HG03521 (cell line): ENCODE results near the gene CDH13.

ENCODE experiments used
- ATAC-seq: cut with Tn5 transposase; IDR thresholded peaks from one replicate; pipeline ENCODE4 v1.9.1; 2021; ENCODE audit warnings: mild to moderate bottlenecking, moderate library complexity; ENCODE audit not compliant: unreplicated experiment

The CDH13 gene

GRCh38 chr16:82772215-82772614, 145.4 kb downstream of the CDH13 start:
- ATAC-seq, result no peak

DNA sequence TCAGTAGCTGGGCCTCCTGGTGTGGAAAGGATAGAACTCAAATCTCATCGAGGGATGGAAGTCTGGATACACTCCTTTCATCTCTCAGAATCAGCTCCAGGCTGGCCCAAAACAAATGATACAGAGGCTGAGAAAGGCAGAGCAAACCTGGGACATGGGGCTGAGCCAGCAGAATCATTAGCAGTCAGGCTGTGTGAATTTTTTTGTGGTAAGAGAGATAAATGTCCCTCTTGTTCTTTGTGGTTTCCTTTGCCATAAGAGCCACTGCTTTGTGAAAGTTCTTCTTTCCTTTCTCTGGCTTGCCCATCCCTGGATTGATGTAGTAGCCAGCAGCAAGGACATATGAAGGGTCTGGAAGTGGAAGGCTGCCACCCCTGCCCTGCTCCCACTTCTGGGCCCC, 146.2 kb downstream of the CDH13 start:
- ATAC-seq, result no peak

GRCh38 chr16:82776470-82777146, 149.8 kb downstream of the CDH13 start:
- ATAC-seq, result no peak

GRCh38 chr16:82782715-82783251, 156.0 kb downstream of the CDH13 start:
- no peak for ATAC-seq

DNA sequence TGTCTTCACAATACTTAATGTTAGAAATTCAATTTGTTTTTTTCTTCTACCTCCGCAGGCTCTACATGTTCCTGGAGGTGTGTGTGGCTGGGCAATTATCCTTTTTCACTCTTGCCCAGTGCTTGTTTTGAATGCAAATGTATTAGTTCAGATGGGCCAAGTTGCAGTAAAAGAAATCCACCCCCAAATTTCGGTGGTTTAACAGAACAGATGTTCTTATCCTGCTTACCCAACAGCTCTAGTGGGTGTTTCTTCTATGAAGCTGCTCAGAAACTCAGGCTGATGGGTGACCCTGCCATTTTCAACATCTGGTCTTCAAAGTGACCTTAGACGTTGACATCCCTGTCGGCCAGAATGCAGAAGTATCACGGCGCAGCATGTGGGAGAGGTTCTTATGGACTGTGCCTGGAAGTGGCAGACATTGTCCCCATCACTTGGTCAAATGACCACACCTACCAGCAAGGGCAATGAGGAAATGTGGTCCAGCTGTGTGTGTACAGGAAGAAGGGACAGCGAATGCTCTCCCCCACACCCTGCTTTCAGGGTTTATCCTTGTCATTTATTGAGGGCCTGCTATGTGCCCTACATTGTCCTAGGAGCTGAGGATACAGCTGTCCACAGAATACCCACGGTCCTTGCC, 157.3 kb downstream of the CDH13 start:
- ATAC-seq, result no peak

DNA sequence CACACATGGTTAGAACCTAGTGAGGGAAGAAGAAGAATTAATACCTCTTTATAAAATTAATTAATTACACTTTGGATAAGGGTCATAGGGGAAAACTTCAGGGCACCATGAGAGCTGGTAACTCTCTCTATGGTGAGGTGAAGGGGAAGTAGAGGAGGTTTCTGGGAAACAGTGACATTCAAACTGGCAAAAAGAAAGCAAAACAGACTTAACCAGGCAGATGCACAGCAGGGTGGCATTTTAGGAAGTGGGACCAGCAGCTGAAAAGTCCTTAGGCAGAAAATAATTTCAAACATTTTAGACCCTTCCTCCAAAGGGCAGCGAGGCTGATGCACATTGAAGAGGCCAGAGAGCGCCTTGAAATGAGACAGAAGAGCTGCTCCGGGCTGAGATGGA, 157.8 kb downstream of the CDH13 start:
- ATAC-seq, result no peak

DNA sequence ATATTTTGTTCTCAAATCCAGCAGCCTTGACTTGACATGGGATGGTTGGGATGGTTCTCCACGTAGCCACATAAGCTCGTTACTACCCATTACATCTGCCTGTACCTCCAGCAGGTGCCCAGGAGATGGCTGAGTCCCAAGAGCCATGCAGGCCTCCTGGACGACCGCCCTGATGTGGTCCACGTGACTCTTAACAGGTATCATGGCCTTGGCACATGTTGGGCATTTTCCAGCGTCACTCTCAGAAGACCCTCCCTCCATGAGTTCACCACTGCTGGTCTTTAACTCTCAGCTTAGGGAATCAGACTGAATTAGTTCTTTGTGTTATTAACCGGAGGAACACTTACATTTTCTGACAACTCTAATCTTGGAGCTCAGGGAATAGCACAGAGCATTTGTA, 161.5 kb downstream of the CDH13 start:
- no peak for ATAC-seq

- no peak for ATAC-seq
Measured at GRCh38 chr16:82788919-82789318, 162.2 kb downstream of the CDH13 start.

GRCh38 chr16:82792693-82793092, 165.9 kb downstream of the CDH13 start:
- ATAC-seq, result no peak

DNA sequence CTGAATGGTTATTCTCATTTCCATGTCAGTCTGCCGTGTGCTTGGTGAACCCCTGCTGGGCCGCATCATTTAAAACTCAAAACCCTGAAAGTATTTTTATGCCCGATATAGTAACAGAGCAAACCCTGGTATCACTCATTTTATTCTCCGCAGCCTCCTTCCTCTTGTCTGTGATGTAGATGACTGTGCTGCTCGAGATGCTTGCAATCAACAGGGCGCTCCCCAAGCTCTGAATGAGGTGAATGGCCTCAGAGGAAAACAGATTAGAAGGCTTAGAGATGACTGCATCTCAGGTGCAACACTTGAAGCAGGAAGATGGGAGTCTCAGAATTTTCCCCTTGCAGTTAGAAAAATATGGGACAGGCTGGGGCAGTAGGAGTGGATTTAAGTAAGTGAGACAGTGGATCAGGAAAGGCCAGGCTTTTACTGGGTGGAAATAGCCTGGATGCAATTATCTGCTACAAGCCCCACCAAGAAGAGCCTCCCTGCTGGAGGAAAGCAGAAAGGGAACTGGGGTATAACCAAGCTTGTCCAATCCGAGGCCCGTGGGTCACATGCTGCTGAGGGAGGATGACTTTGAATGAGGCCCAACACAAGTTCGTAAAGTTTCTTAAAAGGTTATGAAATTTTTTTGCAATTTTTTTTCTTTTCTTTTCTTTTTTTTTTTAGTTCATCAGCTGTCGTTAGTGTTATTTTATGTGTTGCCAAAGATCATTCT, 166.9 kb downstream of the CDH13 start:
- ATAC-seq, result no peak

DNA sequence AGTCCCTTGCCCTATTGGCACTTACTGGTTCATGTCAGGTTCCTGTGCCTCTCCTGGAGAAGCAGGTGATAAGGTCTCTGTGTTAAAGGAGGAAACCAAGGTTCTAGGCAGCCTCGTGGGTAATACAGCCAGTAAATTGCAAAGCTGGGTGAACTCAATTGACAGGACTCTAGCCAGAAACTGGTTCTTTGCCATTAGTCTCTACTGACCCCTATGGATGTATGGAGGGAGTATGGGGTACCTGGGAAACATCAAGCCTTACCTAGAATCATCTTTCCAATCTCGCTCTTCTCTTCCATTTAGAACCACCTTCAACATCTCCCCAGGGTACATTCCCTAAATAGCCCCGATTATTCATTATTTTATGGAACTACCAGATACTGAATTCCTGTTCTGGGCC, 169.3 kb downstream of the CDH13 start:
- no peak for ATAC-seq

GRCh38 chr16:82801361-82801760, 174.6 kb downstream of the CDH13 start:
- no peak for ATAC-seq

- ATAC-seq, result no peak
Measured at GRCh38 chr16:82805866-82806265, 179.1 kb downstream of the CDH13 start.

DNA sequence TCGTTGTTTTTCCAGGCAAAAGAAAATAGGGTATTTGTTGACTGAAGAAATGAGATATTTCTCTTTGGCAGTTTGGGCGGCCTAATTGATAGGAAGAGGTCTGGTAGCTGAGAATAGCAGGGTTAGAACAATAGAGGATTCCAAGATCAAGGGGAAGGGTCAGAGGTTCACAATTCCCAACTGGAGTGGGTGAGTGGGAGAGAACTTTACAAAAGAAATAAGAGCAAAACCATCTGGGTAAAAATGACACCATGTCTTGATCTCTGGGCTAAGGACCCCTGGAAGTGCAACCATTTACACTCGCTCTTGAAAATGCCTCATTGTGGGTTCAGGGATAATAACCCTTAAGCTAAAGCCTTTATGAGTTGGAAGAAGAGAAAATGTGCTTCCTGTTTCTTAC, 180.5 kb downstream of the CDH13 start:
- ATAC-seq, result no peak

DNA sequence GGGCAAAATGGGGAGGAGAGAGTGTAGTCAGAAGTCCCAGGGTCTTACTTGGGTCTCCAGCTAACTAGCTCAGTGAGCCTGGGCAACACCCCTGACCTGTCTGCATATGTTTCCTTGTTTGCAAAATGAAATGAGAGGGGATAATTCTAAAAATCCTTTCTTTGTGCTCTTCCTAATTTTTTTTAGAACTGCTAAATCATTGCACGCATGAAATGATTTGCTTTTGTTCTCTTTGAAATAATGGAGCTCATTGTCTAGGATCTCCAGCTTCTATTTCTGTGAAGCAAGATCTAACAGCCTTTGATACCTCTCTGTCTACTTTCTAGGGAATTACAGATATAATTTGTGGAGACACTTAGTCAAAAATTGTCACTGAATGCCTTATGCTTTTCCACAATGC, 181.3 kb downstream of the CDH13 start:
- ATAC-seq, result no peak

DNA sequence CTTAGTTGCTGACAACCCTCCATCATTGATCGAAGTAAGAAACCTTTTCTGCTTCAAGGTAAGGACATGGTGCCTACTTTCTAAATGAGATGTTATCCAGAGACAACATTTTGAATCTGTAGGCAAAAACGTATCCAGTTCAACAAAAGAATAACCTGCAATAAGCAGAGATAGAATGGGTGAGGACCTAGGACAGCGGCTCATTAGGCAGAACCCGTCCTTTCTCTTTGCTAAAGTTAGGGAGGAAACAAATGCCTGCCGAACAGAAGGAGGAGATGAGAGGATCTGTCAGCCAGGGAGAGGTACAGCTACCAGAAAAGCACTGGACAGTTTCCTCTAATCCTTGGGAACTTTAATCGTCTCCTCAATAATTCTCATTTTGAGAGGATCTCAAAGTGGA, 183.3 kb downstream of the CDH13 start:
- ATAC-seq, result no peak

DNA sequence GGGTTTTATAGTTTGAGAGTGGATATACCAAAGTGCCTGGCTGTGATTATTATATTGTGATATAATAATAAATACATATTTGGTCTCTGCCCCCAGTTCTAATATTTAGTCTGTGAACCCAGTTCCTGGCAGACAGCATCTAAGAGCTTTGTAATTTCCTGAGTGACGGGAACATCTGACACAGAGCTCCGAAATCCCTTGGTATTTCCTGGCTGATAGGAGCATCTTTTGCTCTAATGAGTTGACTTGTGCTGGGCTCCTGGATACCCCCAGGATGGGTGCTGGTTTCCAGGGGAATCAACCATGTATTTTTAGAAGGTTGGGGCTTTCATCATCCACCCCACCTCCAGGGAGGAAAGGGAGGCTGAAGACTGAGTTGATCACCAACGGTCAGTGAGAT, 187.3 kb downstream of the CDH13 start:
- no peak for ATAC-seq

- ATAC-seq, result no peak
Measured at GRCh38 chr16:82819286-82819685, 192.5 kb downstream of the CDH13 start.

- no peak for ATAC-seq
Measured at GRCh38 chr16:82820855-82821254, 194.1 kb downstream of the CDH13 start.

DNA sequence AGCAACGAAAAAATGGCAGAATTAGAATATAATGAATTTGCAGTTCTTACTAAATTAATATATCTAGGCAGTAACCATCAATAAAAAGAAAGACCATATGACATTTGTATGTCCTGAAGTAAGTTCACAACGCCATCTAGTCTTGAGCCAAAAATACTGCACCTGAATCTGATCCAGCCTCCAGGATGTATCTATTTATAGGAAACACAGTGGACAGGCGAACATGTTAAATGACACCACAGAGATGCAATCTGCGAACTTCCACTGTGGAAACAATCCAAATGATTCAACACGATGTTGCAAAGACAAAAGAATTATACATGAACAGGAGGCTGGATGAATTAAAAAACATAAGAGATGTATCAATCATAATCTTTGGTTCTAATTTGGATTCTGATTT, 197.6 kb downstream of the CDH13 start:
- ATAC-seq, result no peak

GRCh38 chr16:82829301-82829700, 202.5 kb downstream of the CDH13 start:
- no peak for ATAC-seq

DNA sequence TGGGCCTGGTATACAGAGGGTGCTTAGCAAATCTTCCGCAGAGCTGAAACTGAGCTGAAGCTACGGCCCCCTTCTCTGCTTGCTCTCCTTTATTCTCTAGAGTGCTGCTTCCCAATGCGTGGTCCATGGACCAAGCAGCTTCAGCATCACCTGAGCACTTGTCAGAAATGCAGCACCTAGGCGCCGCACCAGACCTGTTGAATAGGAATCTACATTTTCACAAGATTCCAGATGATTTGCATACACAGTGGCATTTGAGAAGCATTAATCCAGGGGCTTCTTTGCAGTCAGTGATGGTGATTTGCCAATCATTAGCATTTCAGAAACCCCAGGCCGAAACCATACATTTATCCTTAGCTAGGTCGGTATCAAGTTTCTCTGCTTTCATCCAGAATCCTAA, 204.2 kb downstream of the CDH13 start:
- ATAC-seq, result no peak
